ENCODE results near the gene RBMS3.

- TF ChIP-seq RBBP5 (IDR thresholded peaks at IDR 0.05; ENCODE audit: borderline replicate concordance, low read depth, low read length): no peak
- no peak for TF ChIP-seq JUND (IDR thresholded peaks at IDR 0.05; ENCODE audit: low read length)
- TF ChIP-seq EP300 (IDR thresholded peaks at IDR 0.05; ENCODE audit: borderline replicate concordance in 1 of 2, low read depth in 2 of 2, low read length in 2 of 2): no peak
- no peak for TF ChIP-seq YY1 (IDR thresholded peaks at IDR 0.05; ENCODE audit: low read depth, low read length)
- TF ChIP-seq CTCF (IDR thresholded peaks at IDR 0.05; ENCODE audit: control extremely low read depth in 1 of 3, insufficient read depth in 1 of 3, low read depth in 1 of 3, low read length in 3 of 3): no peak
- no peak for TF ChIP-seq POLR2AphosphoS5 (IDR thresholded peaks at IDR 0.05; ENCODE audit: low read depth, low read length)
- no peak for TF ChIP-seq POLR2A (IDR thresholded peaks at IDR 0.05; ENCODE audit: control extremely low read depth in 1 of 2, low read depth in 2 of 2, low read length in 2 of 2)
- TF ChIP-seq RFX5 (IDR thresholded peaks at IDR 0.05; ENCODE audit: borderline replicate concordance, low read depth, low read length): no peak
- no peak for TF ChIP-seq CHD2 (IDR thresholded peaks at IDR 0.05; ENCODE audit: low read length)
- no peak for TF ChIP-seq SP1 (IDR thresholded peaks at IDR 0.05; ENCODE audit: low read depth, low read length)
Measured at GRCh38 chr3:29771602-29772001, 490.7 kb downstream of the RBMS3 start.
